DND-41 (cell line): ENCODE measurements around the gene ATP10D.

ENCODE experiments used
- ATAC-seq: fragments of 200-7000 bp; cut with Tn5 transposase; 3 replicates; pipeline ENCODE4 v1.9.1; 2021; ENCODE audit warnings: low read depth; ENCODE audit not compliant: insufficient read depth
- DNase-seq: peaks from one replicate; pipeline ENCODE4 v3.0.0-alpha.2; 2020
- H2AFZ ChIP-seq: 2 replicates; pipeline ENCODE4 v1.6.0; 2012; ENCODE audit warnings: low read depth, low read length
- H3K27ac ChIP-seq: 2 replicates; pipeline ENCODE4 v1.5.1; 2012; ENCODE audit warnings: low read length, inconsistent platforms
- H3K27me3 ChIP-seq: fragments of 200-600 bp; sonication (generic); 2 replicates; pipeline ENCODE4 v1.6.0; 2012; ENCODE audit warnings: low read length, mild to moderate bottlenecking, inconsistent platforms; ENCODE audit not compliant: insufficient read depth, poor library complexity
- H3K36me3 ChIP-seq: 2 replicates; pipeline ENCODE4 v1.5.1; 2012; ENCODE audit warnings: low read length, inconsistent platforms; ENCODE audit not compliant: insufficient read depth
- H3K4me1 ChIP-seq: 2 replicates; pipeline ENCODE4 v1.5.1; 2012; ENCODE audit warnings: mild to moderate bottlenecking, low read length; ENCODE audit not compliant: insufficient read depth
- H3K4me2 ChIP-seq: 2 replicates; pipeline ENCODE4 v1.6.0; 2012; ENCODE audit warnings: mild to moderate bottlenecking, moderate library complexity, low read length, inconsistent platforms; ENCODE audit not compliant: insufficient read depth
- H3K4me3 ChIP-seq, 2 experiments: fragments of 200-600 bp in 1 of 2; shearing (Covaris generic) in 1 of 2; 2 replicates each; pipeline ENCODE4 v1.5.1; 2012 to 2016; ENCODE audit warnings: inconsistent platforms in 2 of 2, low read length in 2 of 2, mild to moderate bottlenecking in 2 of 2, low read depth in 1 of 2, moderate library complexity in 1 of 2
- H3K79me2 ChIP-seq: 2 replicates; pipeline ENCODE4 v1.6.0; 2012; ENCODE audit warnings: low read length, inconsistent platforms; ENCODE audit not compliant: insufficient read depth
- H3K9ac ChIP-seq: 2 replicates; pipeline ENCODE4 v1.6.0; 2012; ENCODE audit warnings: low read depth, mild to moderate bottlenecking, inconsistent platforms, low read length, moderate library complexity
- H3K9me3 ChIP-seq: 2 replicates; pipeline ENCODE4 v1.5.1; 2012; ENCODE audit warnings: low read length, moderate library complexity, mild to moderate bottlenecking, inconsistent platforms; ENCODE audit not compliant: insufficient read depth, severe bottlenecking
- H4K20me1 ChIP-seq: 2 replicates; pipeline ENCODE4 v1.6.0; 2012; ENCODE audit warnings: low read length; ENCODE audit not compliant: insufficient read depth
- CTCF ChIP-seq: IDR thresholded peaks from 2 replicates; pipeline ENCODE4 v1.5.1; 2012; ENCODE audit warnings: borderline replicate concordance, low read length, moderate library complexity, mild to moderate bottlenecking; ENCODE audit not compliant: poor library complexity, severe bottlenecking; ENCODE audit errors: extremely low read depth
- EZH2 ChIP-seq: IDR thresholded peaks from 3 replicates; pipeline ENCODE4 v1.6.1; 2012; ENCODE audit warnings: borderline replicate concordance, low read depth, mild to moderate bottlenecking, moderate library complexity, low read length, inconsistent platforms; ENCODE audit not compliant: severe bottlenecking

The ATP10D gene

GRCh38 chr4:47597696-47598095 lies 112.6 kb downstream of the ATP10D start:
- Histone ChIP-seq H3K36me3 (peaks cover 10% of the 10 kb centered on the region; the same call in 1 of the 2 replicates), H3K4me1 (no peaks in the 10 kb centered on the region), H3K4me3 (no peak overlapping the region), H3K27ac (no peak overlapping the region), H3K9ac (no peak overlapping the region), H3K9me3 (no peaks in the 10 kb centered on the region), H3K4me2 (no peak overlapping the region), H3K27me3 (no peaks in the 10 kb centered on the region), H3K79me2 (no peaks in the 10 kb centered on the region), H4K20me1 (no peaks in the 10 kb centered on the region), H2AFZ (no peak overlapping the region)
- TF ChIP-seq EZH2: no peak
- ATAC-seq: no peak
- no peak for DNase-seq

GRCh38 chr4:47598320-47598719 lies 113.2 kb downstream of the ATP10D start:
- TF ChIP-seq CTCF (no peak), EZH2 (no peak)
- Histone ChIP-seq H3K27me3 (no peaks in the 10 kb centered on the region), H3K36me3 (peaks cover 8% of the 10 kb centered on the region; the same call in 1 of the 2 replicates), H3K27ac (no peak overlapping the region), H3K4me1 (no peaks in the 10 kb centered on the region), H3K79me2 (no peaks in the 10 kb centered on the region), H3K9ac (no peak overlapping the region), H2AFZ (no peak overlapping the region), H3K4me2 (no peak overlapping the region), H3K4me3 (no peak overlapping the region), H4K20me1 (no peaks in the 10 kb centered on the region), H3K9me3 (no peaks in the 10 kb centered on the region)
- no peak for DNase-seq
- ATAC-seq: no peak

GRCh38 chr4:47598896-47599295 lies 113.8 kb downstream of the ATP10D start:
- Histone ChIP-seq H3K79me2 (no peaks in the 10 kb centered on the region), H2AFZ (no peak overlapping the region), H3K36me3 (peaks cover 8% of the 10 kb centered on the region; the same call in 1 of the 2 replicates), H3K4me3 (no peak overlapping the region), H3K9ac (no peak overlapping the region), H3K4me1 (no peaks in the 10 kb centered on the region), H3K4me2 (no peak overlapping the region), H3K27me3 (no peaks in the 10 kb centered on the region), H3K9me3 (no peaks in the 10 kb centered on the region), H4K20me1 (no peaks in the 10 kb centered on the region), H3K27ac (no peak overlapping the region)
- no peak for DNase-seq
- TF ChIP-seq CTCF (no peak), EZH2 (no peak)
- no peak for ATAC-seq

- H3K36me3 ChIP-seq: no peaks in the 10 kb centered on the region
- H3K4me3 ChIP-seq: no peak overlapping the region
- no peak overlapping the region for H3K4me2 ChIP-seq
- H3K9me3 ChIP-seq: no peaks in the 10 kb centered on the region
- H3K27me3 ChIP-seq: no peaks in the 10 kb centered on the region
- no peak overlapping the region for H3K9ac ChIP-seq
- DNase-seq (no peak), ATAC-seq (no peak)
- H3K27ac ChIP-seq: no peak overlapping the region
- H4K20me1 ChIP-seq: no peaks in the 10 kb centered on the region
- no peak for TF ChIP-seq CTCF
- TF ChIP-seq EZH2: no peak
- no peaks in the 10 kb centered on the region for H3K4me1 ChIP-seq
- H2AFZ ChIP-seq: no peak overlapping the region
- no peaks in the 10 kb centered on the region for H3K79me2 ChIP-seq
Observed at GRCh38 chr4:47606482-47606881, 121.4 kb downstream of the ATP10D start.
